Esophagus (tissue), 2 donors: Measurements from ENCODE around the gene ZNF497. TPM values are rescaled to one million over a fixed set of nuclear protein-coding genes. Genes with fewer than 3 reads are reported as not detected.

Experiments
- H3K27ac ChIP-seq, 2 donors: one replicate each; pipeline ENCODE4 v1.5.1; 2013; ENCODE audit warnings: low read depth in 2 of 2, mild to moderate bottlenecking in 2 of 2, inconsistent platforms in 1 of 2, low read length in 1 of 2, moderate library complexity in 1 of 2
- H3K27me3 ChIP-seq, 2 donors: one replicate each; pipeline ENCODE4 v1.6.1; 2013; ENCODE audit warnings: low read length in 2 of 2, control low read depth in 1 of 2, mild to moderate bottlenecking in 1 of 2; ENCODE audit not compliant: insufficient read depth in 2 of 2, control insufficient read depth in 1 of 2
- H3K36me3 ChIP-seq, 2 donors: one replicate each; pipeline ENCODE4 v1.6.1; 2013; ENCODE audit warnings: low read length in 1 of 2; ENCODE audit not compliant: control insufficient read depth in 2 of 2, insufficient read depth in 2 of 2
- H3K4me1 ChIP-seq, 2 donors: one replicate each; pipeline ENCODE4 v1.6.1; 2013; ENCODE audit warnings: low read length in 1 of 2; ENCODE audit not compliant: control insufficient read depth in 2 of 2, insufficient read depth in 2 of 2
- H3K4me3 ChIP-seq, 2 donors: one replicate each; pipeline ENCODE4 v1.5.1; 2013; ENCODE audit warnings: low read length in 2 of 2, mild to moderate bottlenecking in 2 of 2, low read depth in 1 of 2, moderate library complexity in 1 of 2
- H3K9me3 ChIP-seq, 2 donors: one replicate each; pipeline ENCODE4 v1.6.1; 2013; ENCODE audit warnings: mild to moderate bottlenecking in 2 of 2, low read depth in 1 of 2, low read length in 1 of 2, moderate library complexity in 1 of 2; ENCODE audit not compliant: control insufficient read depth in 2 of 2, insufficient read depth in 1 of 2
- WGBS, 2 donors: extraction: QIAGEN DNeasy Blood & Tissue Kit; methylation state at CpG; one replicate each; pipeline ENCODE4 v1.1.7; 2013; 5-methylcytosine and 5-hydroxymethylcytosine counted together
- polyA plus RNA-seq, 2 donors: library from polyadenylated mRNA; stranded (reverse); fragments of 200-250 nt; gene quantifications; one replicate each; pipeline ENCODE4 v1.2.3, GENCODE V29; 2013
- donor health status: healthy with polysubstance abuse.
- donor health status: Bipolar disorder and iron deficiency.

The ZNF497 gene
- polyA plus RNA-seq, 2 donors: 0.96 to 2.2 TPM

DNA sequence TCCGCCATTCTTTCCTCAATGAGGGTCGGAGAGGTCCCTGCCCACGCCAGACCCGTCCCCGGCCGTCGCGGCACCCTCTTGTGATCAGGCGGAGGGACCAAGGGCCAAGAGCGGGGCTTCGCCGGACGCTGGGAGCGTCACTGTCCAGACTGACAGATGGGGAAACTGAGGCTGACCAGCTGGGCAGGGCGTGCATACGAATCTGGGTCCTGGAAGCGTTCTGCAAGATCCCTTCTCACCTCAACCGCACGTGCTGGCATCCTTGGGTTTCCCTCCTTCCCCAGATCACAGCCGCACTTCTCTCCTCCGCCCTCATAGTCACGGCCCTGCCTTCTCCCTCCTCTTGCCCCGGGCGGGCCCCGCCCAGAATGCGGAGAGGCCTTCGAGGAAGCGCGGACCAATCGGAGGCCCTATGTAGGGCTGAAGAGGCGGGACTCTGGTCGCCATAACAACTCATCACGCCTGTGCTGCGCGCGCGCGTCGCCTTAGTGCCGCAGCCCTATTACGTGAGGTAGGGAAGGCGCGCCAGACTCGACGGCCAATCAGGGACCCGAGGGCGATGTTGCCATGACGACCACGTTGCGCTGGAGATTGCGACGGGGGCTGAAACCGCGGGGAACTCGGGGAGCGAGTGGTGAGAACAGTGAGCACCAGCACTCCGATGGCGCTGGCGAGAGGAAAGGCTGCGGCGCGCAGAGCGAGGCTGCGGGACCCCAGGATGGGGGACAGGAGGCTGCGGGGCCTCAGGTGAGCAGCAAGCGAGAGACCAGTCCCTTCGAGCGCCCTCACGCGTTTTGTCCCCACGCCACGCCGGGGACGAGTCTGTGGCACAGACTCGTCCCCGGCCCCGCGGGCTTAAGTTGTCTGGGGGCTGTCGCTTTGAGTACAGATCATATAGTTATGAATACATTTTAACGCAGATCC, 38.6 kb upstream of the ZNF497 start:
- WGBS, 2 donors: 2 to 3% methylated on average over 78 to 80 of the region's 80 CpGs

DNA sequence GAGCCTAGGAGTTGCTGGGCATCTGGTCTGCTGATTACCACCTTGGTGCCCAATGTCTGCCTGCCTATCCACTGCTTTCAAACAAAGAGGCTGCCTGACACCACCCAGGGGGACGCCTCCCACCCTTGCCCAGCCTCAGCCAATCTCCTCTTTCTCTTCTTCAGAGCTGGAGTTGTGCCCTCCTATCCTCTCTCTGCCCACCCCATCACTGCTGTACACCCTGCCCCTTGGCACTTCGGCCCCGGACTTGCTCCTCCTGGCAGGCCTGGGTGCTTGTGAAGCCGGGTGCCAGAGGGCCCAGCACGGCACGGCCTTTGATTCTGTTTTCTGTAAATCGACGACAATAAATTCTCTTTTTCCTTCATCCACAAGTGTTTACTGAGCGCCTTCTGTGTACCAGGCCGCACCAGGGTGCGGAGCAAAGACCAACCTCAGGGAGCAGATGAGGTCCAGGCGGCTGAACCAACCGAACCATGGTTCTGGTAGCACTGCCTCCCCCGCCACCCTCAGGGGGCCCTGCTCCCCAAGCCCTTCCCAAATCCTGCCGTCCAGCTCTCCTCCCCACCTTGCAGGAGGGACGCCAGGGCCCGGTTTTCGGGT, 37.9 kb upstream of the ZNF497 start:
- WGBS, 2 donors: 48 to 52% methylated on average over 18 of the region's 18 CpGs
- H3K9me3 ChIP-seq: no peaks in the 10 kb centered on the region
- H3K27me3 ChIP-seq: no peaks in the 10 kb centered on the region
- peaks cover 11 to 24% of the 10 kb centered on the region in 2 donors for H3K4me1 ChIP-seq
- peak overlapping the region; percentile 20 to 38 for H3K4me3 ChIP-seq
- no peaks in the 10 kb centered on the region for H3K36me3 ChIP-seq
- H3K27ac ChIP-seq: no peak overlapping the region

More for the DNA sequence above, 38.6 kb upstream of the ZNF497 start:
- Histone ChIP-seq H3K4me1 (peaks cover 8 to 20% of the 10 kb centered on the region in 2 donors), H3K27me3 (no peaks in the 10 kb centered on the region), H3K4me3 (peak overlapping the region; percentile 51 to 61), H3K36me3 (no peaks in the 10 kb centered on the region), H3K27ac (peak overlapping the region; percentile 71 to 82), H3K9me3 (no peaks in the 10 kb centered on the region)

DNA sequence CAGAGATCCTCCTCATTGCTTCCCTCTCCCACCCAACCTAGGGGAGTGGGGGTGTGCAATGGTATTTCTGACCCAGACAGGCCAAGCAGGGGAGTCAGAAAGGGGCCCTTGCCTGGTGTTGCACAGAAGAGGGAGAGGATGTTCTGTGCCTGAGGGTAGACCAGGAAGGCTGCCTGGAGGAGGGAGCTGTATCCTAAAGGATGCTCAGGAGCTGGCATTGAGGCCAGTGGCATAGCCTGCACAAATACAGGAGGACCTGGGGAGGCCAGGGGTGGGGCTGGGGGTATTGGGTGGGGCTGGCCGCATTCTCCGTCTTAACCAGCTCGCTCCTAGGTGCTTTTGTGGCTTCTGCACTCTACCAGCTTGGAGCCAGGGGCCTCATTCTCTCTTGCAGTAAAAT, 37.4 kb upstream of the ZNF497 start:
- Histone ChIP-seq H3K4me3 (no peak overlapping the region), H3K4me1 (peaks cover 11 to 24% of the 10 kb centered on the region in 2 donors), H3K9me3 (no peaks in the 10 kb centered on the region), H3K27ac (no peak overlapping the region), H3K27me3 (no peaks in the 10 kb centered on the region), H3K36me3 (peaks cover 0 to 3% of the 10 kb centered on the region in 2 donors)
- WGBS, 2 donors: 94% methylated on average over 3 of the region's 3 CpGs

DNA sequence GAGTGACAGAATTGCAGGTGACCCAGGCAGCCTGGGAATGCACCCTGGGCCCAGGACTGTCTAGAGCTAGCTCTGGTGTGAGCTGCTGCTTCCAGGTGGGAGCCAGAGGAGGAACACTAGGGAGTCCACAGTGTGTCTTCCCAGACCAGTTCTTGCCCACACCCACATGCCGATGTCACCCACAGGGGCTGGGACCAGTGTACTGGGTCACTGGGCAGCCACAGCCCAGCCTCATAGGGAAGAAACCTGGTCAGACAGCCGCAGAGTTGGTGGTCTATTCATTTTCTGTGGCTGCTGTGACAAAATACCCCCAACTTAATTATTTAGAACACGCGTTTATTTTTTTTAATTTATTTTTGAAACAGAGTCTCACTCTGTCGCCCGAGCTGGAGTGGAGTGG, 36.0 kb upstream of the ZNF497 start:
- no peak overlapping the region for H3K27ac ChIP-seq
- H3K4me3 ChIP-seq: no peak overlapping the region
- 93 to 96% methylated on average over 6 of the region's 6 CpGs for WGBS, 2 donors
- H3K9me3 ChIP-seq: no peaks in the 10 kb centered on the region
- H3K4me1 ChIP-seq: peaks cover 11 to 34% of the 10 kb centered on the region in 2 donors
- no peaks in the 10 kb centered on the region for H3K27me3 ChIP-seq
- peaks cover 4 to 9% of the 10 kb centered on the region in 2 donors for H3K36me3 ChIP-seq

DNA sequence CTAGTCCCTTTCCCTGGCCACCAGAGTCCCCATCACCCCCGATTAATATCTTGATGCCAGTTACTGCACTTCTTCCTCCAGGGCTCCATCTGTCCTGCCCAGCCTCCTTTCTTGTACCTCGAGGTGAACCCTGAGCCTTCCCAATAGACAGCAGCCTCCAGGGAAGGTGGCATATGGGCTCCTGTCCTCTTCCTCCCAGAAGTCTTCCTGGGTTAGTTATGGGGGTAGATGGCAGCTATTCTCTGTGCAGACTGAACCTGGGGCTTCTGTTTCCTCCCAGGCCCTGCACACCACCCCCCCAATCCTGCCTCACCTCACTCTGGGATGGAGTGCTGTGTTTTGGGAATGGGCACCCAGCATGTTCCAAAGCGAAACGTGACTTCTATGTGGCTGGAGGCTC, 35.5 kb upstream of the ZNF497 start:
- no peak overlapping the region for H3K27ac ChIP-seq
- no peaks in the 10 kb centered on the region for H3K27me3 ChIP-seq
- H3K4me1 ChIP-seq: peaks cover 11 to 34% of the 10 kb centered on the region in 2 donors
- 79 to 84% methylated on average over 4 of the region's 4 CpGs for WGBS, 2 donors
- no peaks in the 10 kb centered on the region for H3K9me3 ChIP-seq
- peaks cover 4 to 14% of the 10 kb centered on the region in 2 donors for H3K36me3 ChIP-seq
- no peak overlapping the region for H3K4me3 ChIP-seq

DNA sequence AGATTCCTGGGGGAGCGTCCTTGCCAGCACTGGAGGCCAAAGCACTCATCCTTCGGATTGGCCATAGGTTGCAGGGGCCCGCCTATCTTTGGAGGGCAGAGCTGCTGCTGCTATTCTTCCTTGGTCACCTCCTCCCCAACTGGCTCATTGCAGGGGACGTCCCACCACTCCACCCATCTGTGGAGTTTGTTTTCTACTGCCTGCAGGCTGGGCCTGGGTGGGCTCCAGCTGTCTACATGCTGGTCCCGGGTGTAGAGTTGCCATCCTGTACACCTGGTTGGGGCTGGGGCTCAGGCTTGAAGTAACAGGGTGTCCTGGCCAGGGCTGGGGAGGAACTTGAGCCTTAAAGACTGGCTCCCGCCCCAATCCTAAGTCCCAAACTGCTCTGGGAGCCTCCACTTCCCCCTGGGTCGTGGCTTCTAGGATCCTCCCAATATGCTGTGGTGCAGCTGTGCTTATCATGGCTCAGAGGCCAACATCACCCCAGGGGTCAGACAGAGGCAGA, 35.0 kb upstream of the ZNF497 start:
- H3K36me3 ChIP-seq: peaks cover 4 to 18% of the 10 kb centered on the region in 2 donors
- WGBS, 2 donors: 72 to 79% methylated on average over 7 of the region's 7 CpGs
- H3K4me3 ChIP-seq: peak overlapping the region; percentile 53 to 62
- no peaks in the 10 kb centered on the region for H3K9me3 ChIP-seq
- H3K4me1 ChIP-seq: peaks cover 11 to 36% of the 10 kb centered on the region in 2 donors
- H3K27ac ChIP-seq: no peak overlapping the region
- no peaks in the 10 kb centered on the region for H3K27me3 ChIP-seq

DNA sequence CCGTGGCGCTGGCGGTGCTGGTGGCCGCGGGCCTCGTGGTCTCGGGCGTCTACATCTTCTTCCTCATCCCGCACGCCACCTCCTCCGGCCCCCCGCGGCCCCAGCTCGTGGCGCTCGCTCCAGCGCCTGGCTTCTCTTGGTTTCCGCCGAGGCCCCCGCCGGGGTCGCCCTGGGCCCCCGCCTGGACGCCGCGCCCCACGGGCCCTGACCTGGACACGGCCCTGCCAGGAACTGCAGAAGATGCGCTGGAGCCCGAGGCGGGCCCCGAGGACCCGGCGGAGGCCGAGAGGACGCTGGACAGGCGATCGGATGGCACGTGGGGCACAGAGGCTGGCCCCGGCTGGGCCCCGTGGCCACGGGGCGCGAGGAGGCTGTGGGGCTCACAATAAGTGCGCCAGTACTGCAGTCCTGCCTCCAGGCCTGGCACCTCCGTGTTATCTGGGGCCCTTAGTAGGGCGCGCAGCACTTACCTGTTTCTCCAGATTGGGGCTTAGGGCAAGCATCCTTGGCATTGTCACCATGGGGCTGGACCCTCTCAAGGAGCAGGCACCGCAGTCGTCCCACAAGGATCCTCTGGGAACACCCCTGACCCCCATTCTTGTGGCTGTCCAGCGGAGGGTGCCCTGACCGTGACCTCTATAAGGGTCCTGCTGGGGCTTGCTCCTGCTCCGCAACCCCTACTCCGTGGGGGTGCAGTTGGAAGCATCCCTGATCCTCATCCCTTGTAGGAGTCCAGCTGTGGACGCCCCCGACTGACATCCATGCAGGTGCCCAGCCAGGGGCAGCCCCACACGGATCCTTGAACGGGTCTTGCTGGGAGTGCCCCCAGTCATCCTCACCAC, 34.4 kb upstream of the ZNF497 start:
- Histone ChIP-seq H3K4me1 (peaks cover 11 to 33% of the 10 kb centered on the region in 2 donors), H3K9me3 (no peaks in the 10 kb centered on the region), H3K27ac (no peak overlapping the region), H3K4me3 (peak overlapping the region; percentile 53 to 62), H3K27me3 (no peaks in the 10 kb centered on the region), H3K36me3 (peaks cover 4 to 18% of the 10 kb centered on the region in 2 donors)
- 25 to 33% methylated on average over 53 to 58 of the region's 58 CpGs for WGBS, 2 donors

DNA sequence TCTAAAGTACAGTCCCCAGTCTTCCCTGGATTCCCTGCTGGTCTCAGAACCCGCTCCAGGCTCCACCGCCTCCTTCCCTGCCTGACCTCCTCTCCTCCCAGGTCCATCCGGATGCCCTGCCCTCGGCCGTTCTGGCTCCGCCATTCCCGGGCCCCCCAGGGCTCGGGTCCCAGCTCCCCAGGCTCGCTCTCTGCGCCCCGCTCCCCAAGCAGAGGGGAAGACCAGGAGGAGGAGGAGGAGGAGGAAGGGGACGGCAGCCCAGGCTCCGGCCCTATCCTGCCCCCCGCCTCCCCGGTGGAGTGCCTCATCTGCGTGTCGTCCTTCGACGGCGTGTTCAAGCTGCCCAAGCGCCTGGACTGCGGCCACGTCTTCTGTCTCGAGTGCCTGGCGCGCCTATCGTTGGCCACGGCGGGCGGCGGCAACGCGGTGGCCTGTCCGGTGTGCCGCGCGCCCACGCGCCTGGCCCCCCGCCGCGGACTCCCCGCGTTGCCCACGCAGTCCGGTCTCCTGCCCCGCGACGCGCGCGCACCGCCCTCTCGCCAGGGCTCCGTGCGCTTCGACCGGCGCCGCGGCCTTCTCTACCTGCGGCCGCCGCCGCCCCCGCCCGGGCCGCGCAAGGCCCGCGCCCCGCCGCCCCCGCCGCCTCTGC, 33.6 kb upstream of the ZNF497 start:
- peaks cover 4 to 18% of the 10 kb centered on the region in 2 donors for H3K36me3 ChIP-seq
- no peaks in the 10 kb centered on the region for H3K9me3 ChIP-seq
- peak overlapping the region; percentile 76 to 96 for H3K27ac ChIP-seq
- WGBS, 2 donors: 4 to 6% methylated on average over 46 to 75 of the region's 75 CpGs
- peaks cover 11 to 32% of the 10 kb centered on the region in 2 donors for H3K4me1 ChIP-seq
- no peaks in the 10 kb centered on the region for H3K27me3 ChIP-seq
- peak overlapping the region; percentile 53 to 62 for H3K4me3 ChIP-seq
